ENCODE data around the gene EGLN2.
A peak's percentile ranks its signal among the peaks of the same experiment; 100 is the strongest.
"Not testable (repeated sequence)": the region's sequence is repeated elsewhere in the genome, so short reads cannot be mapped to it uniquely, and the experiment has no call there.

EGLN2 gene

DNA sequence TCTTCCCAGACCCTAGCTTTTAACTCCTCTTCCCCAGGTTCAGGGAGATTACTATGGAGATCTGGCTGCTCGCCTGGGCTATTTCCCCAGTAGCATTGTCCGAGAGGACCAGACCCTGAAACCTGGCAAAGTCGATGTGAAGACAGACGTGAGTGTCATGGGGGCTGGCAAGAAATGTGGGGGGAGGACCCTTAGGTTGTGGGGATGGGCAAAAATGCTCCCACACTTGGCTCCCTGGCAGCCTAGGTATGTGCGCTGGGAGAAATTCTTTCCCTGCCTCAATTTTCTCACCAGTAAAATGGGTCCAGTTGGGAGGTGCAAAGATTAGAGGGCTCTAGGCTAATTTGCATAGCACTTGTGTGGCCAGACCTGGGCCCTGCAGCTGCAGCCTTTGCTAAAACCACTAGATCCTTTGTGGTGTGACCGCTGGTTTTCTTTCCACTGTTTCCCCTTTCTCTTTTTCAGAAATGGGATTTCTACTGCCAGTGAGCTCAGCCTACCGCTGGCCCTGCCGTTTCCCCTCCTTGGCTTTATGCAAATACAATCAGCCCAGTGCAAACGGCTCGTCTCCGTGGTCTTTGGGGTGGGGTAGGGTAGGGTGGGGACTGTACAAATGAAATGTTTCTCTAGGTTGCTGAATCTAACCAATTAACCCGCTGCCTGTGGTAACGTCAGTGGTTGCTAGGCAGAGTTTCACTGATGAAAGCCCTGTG, 21.9 kb upstream of the EGLN2 start:
- DNase-seq, result peak; percentile 91

DNA sequence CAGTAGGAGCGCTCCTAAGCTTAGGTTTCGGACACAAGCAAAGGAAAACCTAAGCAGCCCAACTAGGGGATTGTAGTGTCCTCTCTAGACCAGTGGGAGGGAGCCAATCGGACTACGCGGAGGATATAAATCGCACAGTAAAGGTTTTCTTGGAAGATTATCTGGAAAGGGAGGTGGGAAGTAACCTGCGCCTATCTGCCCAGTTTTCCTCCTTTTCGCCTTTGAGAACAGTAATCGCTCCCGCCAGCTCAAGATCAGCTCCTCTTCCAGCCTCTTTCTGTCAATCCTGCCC, 21.4 kb upstream of the EGLN2 start:
- DNase-seq, result no peak

DNA sequence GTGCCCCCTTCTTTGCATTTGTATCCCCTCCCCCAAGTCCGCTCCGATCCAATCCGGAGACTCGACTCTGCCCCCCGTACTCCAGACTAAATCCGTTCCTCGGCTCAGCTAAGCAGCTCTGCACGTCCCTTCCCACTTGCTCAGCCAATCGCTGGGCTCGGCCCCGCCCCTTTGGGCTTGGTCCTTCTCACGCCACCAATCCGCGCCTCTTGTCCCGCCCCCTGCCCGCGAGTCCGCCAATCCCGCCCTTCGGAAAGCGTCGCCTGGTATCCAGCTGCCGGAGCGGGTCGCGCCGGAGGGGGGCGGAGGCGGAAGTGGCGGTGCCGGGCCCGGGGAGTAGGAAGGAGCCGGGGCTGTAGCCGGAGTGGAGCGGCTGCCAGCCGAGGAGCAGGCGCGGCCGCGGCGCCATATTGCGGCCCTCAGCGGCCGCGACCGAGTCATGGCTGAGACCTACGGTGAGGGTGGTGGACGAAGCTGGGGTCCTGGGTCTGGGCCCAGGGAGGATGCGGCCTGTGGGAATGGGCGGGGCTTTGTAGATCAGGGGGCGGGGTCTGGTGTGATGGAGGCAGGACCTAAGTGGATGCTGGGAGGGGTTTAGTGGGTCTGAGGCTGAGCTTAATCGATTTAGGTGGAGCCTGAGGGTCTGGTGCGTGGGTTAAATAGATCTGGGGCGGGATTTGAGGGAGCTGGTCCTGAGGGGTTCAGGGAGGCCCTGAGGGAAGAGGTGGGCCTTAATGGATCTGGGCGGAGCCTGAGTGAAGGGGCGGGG, 20.9 kb upstream of the EGLN2 start, which contains the start of gene RAB4B:
Gene RAB4B, plus strand, starts transcription at position 311 of the 769 bp plus-strand sequence. Its CDS starts 129 bp downstream, at position 440.
- DNase-seq, result peak; percentile 100

DNA sequence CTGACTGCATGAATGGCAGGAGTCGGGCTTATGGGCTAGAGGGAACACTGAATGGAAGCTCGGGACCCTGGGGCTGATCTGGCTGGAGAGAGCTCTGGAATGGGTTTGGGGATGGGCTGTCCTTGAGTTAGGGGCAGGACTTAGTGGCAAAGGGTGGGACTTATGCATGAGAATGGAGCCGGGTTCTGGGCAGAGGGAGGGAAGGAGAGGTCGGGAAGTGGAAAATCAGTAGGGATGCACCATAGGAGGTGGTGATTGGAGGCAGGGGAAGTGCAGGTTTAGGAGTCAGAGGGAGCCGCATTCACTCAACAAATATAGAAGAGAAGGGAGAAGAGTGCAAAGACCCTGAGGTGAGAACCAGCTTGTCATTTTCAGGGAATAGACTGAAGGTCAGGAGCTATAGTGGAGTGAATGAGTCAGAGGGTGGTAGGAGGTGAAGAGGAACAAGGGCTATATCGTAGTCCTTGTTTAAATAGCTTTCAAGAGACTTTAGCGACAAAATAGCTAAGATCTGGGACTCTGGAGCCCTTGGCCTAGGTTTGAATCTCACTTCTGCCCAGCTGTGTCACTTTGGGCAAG, 20.2 kb upstream of the EGLN2 start:
- DNase-seq, result no peak

DNA sequence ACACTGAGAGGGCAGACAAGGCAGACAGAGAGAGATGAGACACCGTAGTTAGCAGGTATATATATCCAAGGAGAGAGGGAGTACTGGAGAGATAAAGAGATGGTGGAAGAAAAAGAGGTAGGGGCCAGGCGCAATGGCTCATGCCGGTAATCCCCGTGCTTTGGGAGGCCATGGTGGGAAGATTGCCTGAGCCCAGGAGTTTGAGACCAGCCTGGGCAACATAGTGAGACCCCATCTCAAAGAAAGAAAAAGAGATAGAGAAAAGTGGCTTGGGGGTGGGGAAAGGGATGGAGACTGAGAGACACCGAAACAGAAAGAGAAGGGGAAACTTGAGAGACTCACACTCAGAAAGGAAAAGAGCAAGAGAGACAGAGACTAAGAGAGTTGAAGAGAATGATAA, 18.4 kb upstream of the EGLN2 start:
- no peak for DNase-seq

DNA sequence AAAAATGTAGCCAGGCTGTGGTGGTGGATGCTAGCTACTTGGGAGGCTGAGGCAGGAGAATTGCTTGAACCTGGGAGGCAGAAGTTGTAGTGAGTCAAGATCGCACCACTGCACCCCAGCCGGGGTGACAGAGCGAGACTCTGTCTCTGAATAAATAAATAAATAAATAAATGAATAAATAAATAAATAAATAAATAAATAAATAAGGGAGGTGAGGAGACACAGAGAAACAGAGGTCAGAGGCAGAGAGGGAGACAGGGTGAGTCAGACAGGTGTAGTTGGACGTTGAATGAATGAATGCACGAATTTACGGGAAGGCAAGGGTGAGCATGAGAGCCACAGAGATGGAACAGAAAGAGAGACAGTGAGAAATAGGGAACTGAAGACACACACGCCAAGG, 17.9 kb upstream of the EGLN2 start:
- DNase-seq, result no peak

DNA sequence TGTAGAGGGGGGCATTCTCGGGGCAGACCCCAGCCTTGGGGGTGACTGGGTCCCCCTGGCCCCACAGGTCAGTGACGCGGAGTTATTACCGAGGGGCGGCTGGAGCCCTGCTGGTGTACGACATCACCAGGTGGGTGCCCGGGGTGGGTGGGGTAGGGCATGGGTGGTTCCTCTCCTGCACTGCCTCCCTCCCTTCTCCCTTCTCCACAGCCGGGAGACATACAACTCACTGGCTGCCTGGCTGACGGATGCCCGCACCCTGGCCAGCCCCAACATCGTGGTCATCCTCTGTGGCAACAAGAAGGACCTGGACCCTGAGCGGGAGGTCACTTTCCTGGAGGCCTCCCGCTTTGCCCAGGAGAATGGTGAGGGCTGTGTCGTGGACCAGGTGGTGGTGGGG, 15.3 kb upstream of the EGLN2 start:
- DNase-seq, result no peak

DNA sequence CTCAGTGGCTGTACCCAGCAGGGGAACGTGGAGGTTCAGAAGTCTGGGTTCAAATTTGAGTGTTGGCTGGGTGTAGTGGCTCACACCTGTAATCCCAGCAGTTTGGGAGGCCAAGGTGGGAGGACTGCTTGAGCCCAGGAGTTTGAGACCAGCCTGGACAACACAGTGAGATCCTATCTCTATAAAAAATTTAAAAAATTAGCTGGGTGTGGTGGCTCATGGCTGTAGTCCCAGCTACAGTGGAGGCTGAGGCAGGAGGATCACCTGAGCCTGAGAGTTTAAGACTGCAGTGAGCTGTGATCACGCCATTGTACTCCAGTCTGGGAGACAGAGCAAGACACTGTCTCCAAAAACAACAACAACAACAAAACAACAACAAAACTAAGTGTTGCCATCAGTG, 14.8 kb upstream of the EGLN2 start:
- DNase-seq, result not testable (repeated sequence)

DNA sequence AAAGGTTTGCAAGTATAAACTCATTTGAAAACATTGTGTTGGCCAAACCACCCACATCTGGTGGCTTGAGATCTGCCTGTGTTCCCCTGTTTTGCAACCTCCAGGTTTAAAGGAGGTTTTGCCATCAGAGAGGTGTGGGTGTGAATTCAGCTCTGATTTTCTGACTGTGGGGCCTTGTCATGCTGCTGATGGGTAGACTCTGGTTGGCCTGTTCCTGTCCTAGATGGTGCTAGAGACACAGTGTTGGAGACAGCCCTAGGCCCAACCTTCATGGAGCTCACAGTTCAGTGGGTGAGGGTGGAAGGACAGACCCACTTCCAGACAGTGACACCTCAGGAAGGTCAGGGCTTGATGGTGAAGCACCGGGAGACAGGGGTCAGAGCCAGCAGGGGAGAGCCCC, 13.5 kb upstream of the EGLN2 start:
- DNase-seq, result no peak

DNA sequence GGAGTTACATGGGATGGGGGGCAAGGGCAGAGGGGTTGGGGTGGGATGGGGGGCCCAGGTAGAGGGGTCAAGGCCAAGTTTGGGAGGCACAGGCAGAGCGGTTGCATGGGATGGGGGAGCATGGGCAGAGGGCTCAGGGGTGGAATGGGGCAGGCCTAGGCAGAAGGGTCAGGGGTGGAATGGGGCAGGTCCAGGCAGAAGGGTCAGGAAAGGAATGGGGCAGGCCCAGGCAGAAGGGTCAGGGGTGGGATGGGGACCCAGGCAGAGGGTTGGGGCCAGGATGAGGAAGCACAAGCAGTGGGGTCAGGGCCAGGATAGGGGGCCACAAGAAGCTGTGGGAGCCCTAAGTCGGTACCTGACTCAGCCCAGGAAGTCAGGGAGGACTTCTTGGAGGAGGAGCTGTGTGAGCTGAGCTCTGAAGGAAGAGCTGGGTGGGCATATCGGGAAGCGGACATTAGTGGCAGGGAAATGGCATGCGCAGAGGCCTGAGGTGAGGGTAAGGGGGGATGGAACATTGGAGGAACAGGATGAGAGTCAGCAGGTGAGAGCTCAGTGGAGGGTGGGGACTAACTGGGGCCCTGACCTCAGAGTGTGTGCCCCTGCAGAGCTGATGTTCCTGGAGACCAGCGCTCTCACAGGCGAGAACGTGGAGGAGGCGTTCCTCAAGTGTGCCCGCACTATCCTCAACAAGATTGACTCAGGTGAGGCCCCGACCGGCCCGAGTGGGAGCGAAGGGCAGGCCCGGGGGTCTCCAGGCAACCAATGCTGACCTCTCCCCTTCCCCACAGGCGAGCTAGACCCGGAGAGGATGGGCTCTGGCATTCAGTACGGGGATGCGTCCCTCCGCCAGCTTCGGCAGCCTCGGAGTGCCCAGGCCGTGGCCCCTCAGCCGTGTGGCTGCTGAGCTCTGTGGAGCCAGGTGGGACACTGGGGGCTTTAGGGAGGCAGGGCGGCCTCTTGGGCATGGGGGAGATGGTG, 12.6 kb upstream of the EGLN2 start:
- DNase-seq, result no peak

DNA sequence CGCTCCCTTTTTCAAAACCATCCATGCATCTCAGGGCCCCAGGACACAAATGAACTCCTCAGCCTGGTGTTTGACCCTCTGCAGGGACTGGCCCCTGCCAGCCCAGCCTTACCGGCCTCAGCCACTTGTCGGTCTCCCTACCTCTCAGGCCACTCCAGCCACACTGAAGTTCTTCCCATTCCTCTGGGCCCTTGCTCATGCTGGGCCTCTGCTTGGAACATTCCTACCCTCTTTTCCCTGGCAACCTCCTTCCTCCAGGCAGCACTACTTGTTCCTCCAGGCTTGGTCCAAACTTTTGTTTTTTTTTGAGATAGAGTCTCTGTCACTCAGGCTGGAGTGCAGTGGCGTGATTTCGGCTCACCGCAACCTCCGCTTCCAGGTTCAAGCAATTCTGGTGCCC, 7.6 kb upstream of the EGLN2 start:
- no peak for DNase-seq

DNA sequence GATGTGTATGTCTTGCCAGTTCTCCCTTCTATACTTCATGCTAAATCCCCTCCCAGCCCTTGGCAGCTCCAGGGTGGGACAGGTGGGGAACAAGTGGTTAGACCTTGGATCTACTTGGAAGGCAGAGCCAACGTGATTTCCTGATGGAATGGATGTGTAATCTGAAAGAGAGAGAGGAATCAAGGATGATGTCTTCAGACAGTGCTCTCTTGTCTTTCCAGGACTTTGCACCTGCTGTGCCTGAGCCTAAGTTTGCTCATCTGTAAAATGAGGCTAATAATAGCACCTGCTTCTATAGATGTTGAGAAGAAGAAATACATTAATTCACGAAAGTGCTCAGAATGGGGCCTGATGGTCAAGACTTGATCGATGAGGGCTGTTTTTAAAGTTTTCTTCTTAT, 7.0 kb upstream of the EGLN2 start:
- no peak for DNase-seq

DNA sequence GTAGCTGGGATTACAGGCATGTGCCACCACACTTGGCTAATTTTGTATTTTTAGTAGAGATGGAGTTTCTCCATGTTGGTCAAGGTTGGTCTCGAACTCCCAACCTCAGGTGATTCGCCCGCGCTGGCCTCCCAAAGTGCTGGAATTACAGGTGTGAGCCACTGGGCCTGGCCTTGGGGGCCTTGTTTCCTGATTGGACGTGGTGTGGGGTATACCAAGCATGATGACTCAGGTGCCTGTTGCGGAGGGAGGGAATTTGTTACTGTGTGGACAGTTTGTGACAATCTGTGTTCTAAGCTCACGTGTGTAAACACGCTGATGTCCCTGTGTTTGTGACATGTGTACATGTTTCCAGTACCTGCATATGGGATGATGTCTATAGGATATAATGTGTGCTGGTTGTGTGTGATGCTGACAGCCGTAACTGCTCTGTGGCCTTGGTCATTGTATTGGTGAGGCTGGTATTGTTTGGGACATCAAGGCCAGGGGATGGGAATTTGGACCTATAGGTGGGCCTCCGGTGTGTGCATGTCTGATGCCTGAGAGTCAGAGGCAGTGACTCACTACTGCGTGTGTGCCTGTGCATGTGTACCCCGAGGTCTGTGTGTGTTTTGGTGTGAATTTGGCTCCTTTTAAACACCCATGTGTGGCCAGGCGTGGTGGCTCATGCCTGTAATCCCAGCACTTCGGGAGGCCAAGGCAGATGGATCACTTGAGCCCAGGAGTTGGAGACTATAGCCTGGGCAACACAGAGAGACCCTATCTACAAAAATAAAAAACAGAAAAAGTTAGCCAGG, 1.6 kb upstream of the EGLN2 start:
- DNase-seq, result no peak

DNA sequence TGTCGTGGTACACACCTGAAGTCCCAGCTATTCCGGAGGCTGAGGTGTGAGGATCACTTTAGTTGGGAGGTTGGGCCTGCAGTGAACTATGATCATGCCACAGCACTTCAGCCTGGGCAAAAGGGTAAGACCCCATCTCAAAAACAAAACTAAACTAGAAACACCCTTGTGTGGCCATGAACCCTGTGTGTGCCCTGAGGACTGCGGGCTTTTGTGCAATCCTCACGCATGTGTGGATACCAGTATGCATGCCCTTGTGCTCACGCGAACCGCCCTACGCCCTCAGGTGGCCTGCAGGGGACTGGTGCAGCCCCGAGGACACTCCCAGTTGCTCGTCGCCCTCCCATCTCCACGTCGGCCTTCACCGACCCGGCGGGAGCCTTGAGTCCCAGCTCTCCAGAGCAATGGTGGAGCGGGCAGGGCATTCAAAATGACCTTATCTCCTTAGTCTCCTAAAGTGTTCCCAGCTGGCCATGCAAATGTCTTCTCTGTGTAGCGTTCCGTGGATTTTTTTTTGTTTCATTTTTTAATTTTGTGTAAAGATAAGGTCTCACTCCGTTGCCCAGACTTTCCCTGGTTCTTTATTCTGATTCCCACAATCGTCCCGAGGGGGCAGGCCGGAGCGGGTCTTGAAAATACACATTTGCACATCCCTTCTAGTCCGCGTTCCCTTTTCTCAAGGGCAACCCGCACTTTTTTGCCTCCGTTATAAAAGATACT, 868 bp upstream of the EGLN2 start:
- peak; percentile 51 for DNase-seq

DNA sequence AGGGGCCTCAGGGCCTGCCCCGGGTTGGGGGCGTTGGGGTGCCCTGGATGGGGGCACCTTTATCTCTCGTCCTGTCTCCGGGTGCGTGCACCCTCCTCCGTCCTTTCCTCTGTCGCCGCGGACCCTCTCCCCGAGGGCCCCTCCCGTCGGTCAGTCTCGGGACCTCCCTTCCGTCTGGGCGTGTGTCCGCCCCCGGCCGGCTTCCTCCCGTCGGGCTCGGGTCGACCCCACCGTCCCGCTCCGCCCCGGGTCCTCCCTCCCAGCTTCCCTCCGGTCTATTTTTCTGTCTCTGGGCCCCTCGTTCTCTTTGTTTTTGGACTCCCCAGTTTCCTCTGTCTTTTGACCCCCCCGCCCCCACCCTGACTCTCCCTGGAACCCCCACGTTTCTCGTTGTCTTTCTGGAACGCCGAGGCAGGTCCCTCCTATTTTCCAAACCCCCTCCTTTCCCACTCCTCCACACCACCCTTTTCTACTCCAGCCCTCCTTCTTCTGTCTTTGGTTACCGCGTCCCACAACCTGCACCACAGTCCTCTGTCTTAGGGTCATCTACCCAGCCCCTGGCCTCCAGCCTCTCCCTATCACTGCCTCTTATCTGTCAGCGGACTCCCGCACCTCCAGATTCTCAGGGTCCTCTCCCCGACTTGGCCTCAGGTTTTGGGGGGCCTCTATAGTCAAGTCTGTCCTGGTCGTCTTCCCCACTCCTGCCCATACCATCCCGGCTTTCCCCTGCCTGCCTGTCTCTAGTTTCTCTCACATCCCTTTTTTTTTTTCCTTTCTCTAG, 757 bp downstream of the EGLN2 start:
- DNase-seq, result no peak

DNA sequence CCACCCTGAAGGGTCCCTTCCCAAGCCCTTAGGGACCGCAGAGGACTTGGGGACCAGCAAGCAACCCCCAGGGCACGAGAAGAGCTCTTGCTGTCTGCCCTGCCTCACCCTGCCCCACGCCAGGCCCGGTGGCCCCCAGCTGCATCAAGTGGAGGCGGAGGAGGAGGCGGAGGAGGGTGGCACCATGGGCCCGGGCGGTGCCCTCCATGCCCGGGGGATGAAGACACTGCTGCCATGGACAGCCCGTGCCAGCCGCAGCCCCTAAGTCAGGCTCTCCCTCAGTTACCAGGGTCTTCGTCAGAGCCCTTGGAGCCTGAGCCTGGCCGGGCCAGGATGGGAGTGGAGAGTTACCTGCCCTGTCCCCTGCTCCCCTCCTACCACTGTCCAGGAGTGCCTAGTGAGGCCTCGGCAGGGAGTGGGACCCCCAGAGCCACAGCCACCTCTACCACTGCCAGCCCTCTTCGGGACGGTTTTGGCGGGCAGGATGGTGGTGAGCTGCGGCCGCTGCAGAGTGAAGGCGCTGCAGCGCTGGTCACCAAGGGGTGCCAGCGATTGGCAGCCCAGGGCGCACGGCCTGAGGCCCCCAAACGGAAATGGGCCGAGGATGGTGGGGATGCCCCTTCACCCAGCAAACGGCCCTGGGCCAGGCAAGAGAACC, 1.5 kb downstream of the EGLN2 start:
- no peak for DNase-seq

DNA sequence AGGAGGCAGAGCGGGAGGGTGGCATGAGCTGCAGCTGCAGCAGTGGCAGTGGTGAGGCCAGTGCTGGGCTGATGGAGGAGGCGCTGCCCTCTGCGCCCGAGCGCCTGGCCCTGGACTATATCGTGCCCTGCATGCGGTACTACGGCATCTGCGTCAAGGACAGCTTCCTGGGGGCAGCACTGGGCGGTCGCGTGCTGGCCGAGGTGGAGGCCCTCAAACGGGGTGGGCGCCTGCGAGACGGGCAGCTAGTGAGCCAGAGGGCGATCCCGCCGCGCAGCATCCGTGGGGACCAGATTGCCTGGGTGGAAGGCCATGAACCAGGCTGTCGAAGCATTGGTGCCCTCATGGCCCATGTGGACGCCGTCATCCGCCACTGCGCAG, 2.0 kb downstream of the EGLN2 start:
- no peak for DNase-seq

DNA sequence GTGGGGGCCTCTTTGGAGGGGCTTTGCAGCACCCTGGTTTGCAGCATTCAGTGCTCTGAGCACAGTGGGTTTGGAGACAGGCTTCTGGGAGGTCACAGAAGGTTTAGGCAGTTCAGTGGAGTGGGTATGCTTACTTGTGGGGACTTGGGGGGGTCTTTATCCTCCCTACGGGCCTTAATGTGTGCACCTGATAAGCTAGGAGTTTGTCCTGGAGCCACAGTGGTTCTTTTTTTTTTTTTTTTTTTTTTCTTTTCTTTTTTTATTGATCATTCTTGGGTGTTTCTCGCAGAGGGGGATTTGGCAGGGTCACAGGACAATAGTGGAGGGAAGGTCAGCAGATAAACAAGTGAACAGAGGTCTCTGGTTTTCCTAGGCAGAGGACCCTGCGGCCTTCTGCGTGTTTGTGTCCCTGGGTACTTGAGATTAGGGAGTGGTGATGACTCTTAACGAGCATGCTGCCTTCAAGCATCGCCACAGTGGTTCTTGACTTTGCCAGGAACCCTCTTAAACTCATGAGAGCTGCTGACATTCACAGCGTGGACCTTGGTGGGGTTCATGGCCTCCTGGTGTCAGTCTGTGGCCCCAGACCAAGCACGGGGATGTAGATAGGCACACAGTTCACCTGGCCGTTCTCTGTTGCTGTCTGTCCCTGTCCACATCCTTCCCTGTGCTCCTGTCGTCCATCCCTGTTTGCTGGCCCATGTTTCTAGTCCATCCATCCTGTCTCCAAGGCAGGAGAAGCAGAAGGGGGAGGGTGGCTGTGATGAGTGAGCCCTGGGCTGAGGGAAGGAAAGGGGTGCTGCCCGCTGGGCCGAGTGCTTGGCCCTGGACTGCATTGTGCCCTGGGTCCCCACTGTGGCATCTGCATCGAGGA, 2.7 kb downstream of the EGLN2 start:
- DNase-seq, result no peak

All from fibroblast of skin of scalp (primary cell).